LHCN-M2 (cell line): ENCODE measurements around the gene UNC13D. TPM values are rescaled to one million over a fixed set of nuclear protein-coding genes. Genes with fewer than 3 reads are reported as not detected.
A peak's percentile ranks its signal among the peaks of the same experiment; 100 is the strongest.
"Not testable (repeated sequence)": the region's sequence is repeated elsewhere in the genome, so short reads cannot be mapped to it uniquely, and the experiment has no call there.

Source experiments
- DNase-seq: peaks from one replicate; pipeline ENCODE4 v3.0.0-alpha.2; 2012; ENCODE audit warnings: low read depth
- total RNA-seq: library from RNA; depleted of rRNA; stranded (reverse); fragments of >200 nt; gene quantifications from 2 replicates; pipeline ENCODE4 v1.2.3, GENCODE V29; 2014

Gene UNC13D
- total RNA-seq, 1 experiment from 2014 or later: 0.69 TPM

GRCh38 chr17:75875182-75875939 lies 31.2 kb upstream of the UNC13D start:
- DNase-seq: no peak

DNA sequence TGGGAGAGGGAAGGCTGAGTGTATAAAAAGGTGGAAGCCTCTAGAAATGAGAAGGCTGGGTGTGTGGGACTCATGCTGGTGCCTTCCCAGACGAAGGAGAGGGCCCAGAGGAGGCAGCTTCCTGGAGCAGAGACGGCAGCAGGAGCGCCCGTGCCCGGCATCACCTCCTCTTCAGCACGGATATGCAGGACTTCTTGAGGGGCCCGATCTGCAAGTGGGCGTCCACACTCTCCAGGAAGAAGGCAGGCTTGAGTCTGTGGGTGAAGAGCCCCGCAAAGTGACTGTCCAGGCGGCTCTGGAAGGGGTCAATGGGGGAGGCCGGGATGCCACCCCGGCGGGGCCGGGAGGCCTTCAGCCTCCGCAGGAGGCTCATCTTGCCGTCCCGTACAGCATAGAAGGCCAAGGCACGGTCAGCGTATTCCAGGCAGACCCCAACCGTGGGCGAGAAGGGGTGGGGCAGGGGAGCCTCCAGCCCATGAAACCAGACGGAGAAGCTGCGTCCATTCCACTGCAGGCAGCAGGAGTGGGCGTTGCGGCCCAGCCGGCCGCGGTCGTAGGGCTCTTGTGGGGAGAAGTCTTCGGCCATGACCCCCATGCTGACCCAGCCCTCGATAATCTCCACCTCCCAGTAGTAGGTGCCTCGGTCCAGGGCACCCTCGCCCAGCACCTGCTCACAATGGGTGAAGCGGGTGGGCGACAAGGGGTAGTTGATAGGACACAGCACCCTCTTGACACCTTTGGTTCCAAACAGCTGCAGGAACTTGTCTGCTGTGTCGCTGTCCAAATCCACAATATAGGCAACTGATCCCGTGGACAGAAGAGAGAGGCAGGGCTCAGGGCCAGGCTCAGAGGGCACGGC lies 30.3 kb upstream of the UNC13D start:
- no peak for DNase-seq

DNA sequence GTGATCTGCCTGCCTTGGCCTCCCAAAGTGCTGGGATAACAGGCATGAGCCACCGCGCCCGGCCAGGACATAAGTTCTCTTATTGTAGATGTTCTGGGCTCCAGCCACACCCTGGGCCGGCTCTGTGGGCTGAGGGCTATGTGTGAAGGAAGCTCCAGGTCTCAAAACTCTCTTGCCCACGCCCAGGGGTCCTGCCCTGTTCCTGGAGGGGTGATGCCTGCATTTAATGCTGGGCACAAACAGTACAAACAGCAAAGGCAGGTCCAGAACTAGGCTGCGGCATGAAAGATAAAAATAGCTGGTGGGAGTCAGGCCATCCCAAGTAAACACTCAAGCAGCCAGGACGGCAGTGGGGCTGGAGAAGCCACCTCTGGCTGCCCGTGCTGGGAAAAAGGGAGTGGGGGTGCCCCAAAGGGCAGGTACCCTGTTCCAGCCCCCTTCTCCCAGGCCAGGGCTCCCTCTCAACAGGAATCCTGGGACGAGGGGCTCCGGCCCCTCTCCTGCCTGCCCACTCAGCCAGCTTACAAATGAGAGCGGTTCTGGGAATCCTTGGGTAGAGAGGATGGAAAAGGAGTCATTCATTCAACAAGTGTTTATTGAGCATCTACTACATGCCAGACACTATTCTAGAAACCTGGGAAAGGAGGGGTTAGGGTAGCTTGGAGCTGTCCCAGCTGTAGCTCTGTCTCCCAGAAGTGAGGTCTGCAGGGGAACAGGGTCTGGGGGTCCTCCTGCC lies 29.6 kb upstream of the UNC13D start:
- DNase-seq: no peak

- DNase-seq: peak; percentile 66
Observed at GRCh38 chr17:75872434-75873351, 28.5 kb upstream of the UNC13D start.

- not testable (repeated sequence) for DNase-seq
Observed at GRCh38 chr17:75870228-75870627, 26.0 kb upstream of the UNC13D start.

DNA sequence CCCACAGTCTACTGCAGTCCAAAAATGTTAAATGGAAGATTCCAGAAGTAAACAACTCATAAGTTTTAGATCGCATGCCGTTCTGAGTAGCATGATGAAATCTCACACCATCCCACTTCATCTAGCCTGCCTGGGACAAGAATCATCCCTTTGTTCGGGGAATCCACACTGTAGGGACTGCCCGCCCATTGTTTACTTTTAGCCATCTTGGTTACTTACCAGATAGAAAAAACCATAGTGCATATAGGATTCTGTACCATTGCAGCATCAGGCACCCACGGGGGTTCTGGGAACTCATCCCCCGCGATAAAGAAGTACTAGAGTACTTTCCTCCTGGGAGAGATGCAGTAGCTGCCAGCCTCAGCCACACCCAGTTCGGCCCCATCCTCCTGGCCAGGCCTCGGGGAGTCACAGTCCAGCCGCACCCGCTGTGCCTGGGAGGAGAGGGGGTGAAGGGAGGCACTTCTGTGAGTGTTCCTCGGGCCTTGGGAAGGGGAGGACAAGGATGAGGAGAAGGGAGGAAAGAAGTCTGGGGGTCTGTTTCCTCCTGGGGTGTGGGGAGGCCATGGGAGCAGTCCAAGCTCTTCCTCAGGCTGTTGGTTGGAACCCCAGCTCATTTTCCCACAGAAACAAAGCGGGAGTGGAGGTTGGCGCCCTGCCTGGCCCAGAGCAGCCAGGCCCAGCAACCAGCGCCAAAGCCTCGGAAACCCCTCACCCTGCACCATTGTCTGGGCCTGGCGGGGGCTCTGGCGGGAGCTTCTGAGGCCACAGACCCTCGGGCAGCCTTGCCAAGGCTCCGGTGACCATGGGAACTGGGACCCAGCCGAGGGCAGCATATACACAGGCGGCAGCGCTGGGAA lies 25.3 kb upstream of the UNC13D start:
- no peak for DNase-seq

GRCh38 chr17:75868730-75869281 lies 24.6 kb upstream of the UNC13D start:
- DNase-seq: not testable (repeated sequence)

DNA sequence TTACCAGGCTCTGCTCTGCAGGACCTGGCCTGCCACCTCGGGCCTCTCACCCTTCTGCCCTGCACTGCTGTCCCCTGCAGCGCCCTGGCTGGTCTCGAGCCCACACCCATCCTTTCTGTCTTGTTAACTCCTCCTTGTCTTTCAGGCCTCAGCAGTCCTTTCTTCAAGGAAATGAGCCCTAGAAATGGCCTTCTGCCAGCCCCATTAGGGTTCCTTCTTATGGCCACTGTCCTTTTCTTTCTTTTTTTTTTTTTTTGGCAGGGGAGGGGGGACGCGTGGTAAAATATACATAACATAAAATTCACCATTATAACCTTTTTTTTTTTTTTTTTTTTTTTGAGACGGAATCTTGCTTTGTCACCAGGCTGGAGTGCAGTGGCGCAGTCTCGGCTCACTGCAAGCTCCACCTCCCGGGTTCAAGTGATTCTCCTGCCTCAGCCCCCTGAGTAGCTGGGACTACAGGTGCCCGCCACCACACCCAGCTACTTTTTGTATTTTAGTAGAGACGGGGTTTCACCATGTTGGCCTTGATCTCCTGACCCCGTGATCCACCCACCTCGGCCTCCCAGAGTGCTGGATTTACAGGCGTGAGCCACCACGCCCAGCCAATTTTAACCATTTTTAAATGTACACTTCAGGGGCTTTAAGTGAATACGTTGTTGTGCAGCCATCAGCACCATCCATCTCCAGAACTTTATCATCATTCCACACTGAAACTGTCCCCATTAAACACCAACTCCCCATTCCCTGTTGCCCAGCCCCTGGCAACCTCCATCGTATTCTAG lies 21.4 kb upstream of the UNC13D start:
- not testable (repeated sequence) for DNase-seq

DNA sequence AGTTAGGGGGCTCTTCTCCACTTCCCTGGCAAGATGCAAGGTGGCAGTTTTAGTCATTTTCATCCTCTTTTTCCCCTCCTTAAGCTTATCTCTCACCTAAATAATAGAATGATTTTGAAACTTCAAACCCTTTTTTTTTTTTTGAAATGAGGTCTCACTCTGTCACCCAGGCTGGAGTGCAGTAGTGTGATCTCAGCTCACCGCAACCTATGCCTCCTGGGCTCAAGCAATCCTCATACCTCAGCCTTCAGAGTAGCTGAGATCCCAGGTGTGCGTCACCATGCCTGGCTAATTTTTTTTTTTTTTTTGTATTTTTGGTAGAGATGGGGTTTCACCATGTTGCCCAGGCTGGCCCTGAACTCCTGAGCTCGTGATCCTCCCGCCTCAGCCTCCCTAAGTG lies 20.7 kb upstream of the UNC13D start:
- not testable (repeated sequence) for DNase-seq

DNA sequence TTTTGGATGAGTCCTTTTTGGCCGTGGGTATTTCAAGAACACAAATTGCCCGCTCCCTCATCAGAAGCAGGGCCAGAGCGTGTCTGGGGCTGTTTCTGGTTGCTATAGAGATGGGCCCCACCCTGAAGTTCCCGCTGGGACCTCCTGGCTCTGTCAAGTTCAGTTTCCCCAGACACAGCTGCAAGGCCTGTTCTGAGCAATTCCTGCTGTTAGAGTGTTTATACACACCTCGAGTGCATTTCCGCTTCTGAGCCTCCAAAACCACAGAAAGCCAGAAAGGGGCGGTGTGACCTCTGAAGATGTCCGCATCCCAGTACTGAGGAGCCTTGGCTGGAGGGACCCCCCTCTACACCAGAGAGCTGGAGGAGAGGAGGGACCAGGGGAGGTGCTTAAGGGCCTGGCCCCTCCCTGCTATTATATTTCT lies 20.3 kb upstream of the UNC13D start:
- peak; percentile 69 for DNase-seq

DNA sequence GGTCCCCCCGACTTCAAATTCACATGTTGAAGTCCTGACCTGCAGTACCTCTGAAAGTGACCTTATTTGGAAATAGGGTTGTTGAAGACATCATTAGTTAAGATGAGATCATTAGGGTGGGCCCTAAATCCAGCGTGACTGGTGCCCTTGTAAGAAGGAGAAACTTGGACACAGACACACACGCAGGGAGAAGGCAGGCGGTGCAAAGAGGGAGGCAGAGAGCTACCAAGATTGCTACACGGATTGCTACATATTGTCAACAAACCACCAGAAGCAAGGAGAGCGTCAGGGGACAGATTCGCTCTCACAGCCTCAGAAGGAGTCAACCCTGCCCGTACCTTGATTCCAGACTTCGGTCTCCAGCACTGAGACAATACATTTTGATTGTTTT lies 17.7 kb upstream of the UNC13D start:
- no peak for DNase-seq

DNA sequence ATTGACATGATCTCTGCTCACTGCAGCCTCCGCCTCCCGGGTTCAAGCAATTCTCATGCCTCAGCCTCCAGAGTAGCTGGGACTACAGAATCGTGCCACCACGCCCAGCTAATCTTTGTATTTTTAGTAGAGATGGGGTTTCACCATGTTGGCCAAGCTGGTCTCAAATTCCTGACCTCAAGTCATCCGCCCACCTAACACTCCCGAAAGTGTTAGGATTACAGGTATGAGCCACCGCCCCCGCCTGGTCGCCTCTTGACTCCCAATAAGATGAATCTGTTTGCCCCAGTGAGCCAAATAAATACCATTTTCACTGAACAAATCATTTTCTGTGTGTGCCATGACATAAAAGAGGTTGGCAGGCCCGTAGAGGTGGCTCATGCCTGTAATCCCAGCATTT lies 15.2 kb upstream of the UNC13D start:
- not testable (repeated sequence) for DNase-seq

- DNase-seq: no peak
Observed at GRCh38 chr17:75856062-75856756, 12.0 kb upstream of the UNC13D start.

DNA sequence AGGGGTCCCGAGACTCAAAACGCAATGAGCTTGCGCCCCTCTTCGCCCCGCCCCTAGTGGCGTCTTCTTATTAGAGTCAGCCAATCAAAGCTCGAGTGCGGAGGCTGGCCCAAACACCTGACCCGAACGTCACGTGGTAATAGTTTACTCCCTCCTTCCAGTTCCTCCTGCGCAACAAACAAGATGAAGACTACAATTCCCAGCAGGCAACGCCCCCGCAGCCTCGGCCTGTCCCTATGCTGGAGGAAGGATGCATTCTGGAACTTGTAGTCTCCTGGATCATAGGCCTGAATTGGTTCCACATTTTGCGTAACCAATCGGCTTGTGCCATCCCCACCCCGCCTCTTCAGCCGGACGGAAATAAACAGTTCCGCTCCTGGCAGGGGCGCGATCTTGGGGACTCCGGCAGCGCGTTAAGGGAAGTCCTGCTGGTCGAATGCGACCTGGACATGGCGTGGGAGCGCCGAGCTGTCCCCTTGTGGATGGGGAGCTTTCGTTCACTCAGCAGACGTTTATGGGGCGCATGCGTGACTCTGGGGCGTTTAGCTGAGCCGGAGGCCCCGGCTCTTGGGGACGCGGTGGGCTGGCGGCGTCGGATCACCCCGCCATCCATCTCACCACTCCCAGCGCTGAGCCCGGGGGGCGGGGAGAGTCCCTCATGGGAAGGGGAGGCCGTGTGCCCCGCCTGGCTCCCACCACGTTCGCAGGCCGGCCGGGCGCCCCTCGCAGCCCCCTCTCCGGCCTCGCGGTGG lies 11.3 kb upstream of the UNC13D start, which contains the start of gene WBP2:
TSS of gene WBP2 (minus strand) at position 26 of the 752 bp plus-strand sequence. CDS start 38 bp downstream, outside the sequence.
- peak; percentile 100 for DNase-seq

GRCh38 chr17:75854881-75855309 lies 10.7 kb upstream of the UNC13D start:
- no peak for DNase-seq

GRCh38 chr17:75854101-75854748 lies 10.0 kb upstream of the UNC13D start:
- DNase-seq: peak; percentile 77

DNA sequence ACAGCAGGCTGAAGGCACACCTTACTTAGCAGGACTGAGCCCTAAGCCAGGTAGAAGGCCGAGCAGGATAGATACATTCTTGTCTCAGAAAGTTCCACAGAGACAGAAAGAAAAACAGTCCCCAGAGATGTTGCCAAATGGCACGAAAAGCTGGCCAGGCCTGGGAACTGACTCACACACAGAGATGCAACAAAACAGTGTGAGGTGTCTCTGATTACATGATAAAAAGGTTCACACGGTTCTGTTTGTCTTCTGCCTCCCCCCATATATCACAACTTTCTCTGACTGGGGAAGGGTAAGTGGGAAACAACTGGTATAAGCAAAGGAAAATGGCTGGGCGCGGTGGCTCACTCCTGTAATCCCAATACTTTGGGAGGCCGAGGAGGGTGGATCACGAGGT lies 9.2 kb upstream of the UNC13D start:
- DNase-seq: peak; percentile 71
